H1 (cell line): Measurements from ENCODE around the gene SHQ1. TPM values are rescaled to one million over a fixed set of nuclear protein-coding genes. Genes with fewer than 3 reads are reported as not detected.

Experiments used
- CTCF ChIA-PET: fragments of 300-600 bp; sonication (Branson Sonifier 250); formaldehyde crosslinking; loops from one replicate; lab custom pipeline; 2021; ENCODE audit not compliant: partially characterized antibody; lab: Charles Lee
- POLR2A ChIA-PET: fragments of 300-600 bp; sonication (Branson Sonifier 250); formaldehyde crosslinking; loops from one replicate; lab custom pipeline; 2021; ENCODE audit warnings: inconsistent platforms; ENCODE audit not compliant: partially characterized antibody; lab: Charles Lee
- DNase-seq, 2 experiments: peaks; one replicate each; pipeline versions ENCODE4 v3.0.0 to v3.0.0-alpha.2; 2010 to 2022; ENCODE audit warnings: low spot score in 2 of 2, low read depth in 1 of 2, mixed read lengths in 1 of 2
- FAIRE-seq: peaks from 2 replicates; lab custom pipeline; 2011; peaks lifted over from hg19 to GRCh38; lab: Jason Lieb, UNC
- H2AFZ ChIP-seq: 2 replicates; pipeline ENCODE4 v1.8.1; 2012; ENCODE audit warnings: low read length, inconsistent platforms
- H2AK5ac ChIP-seq: 2 replicates; pipeline ENCODE4 v1.6.1; 2013; ENCODE audit warnings: low read depth, low read length
- H2BK120ac ChIP-seq: replicated peaks from 2 replicates; pipeline ENCODE3; 2013; ENCODE audit warnings: low read depth, low read length, inconsistent platforms
- H2BK12ac ChIP-seq: 2 replicates; pipeline ENCODE4 v1.6.1; 2013; ENCODE audit warnings: low read depth, low read length
- H2BK15ac ChIP-seq: 2 replicates; pipeline ENCODE4 v1.6.1; 2013; ENCODE audit warnings: low read length
- H2BK20ac ChIP-seq: 2 replicates; pipeline ENCODE4 v1.6.1; 2013; ENCODE audit warnings: low read length
- H2BK5ac ChIP-seq: 2 replicates; pipeline ENCODE4 v1.6.1; 2013; ENCODE audit warnings: low read depth, low read length
- H3K14ac ChIP-seq: 2 replicates; pipeline ENCODE4 v1.6.1; 2013; ENCODE audit warnings: inconsistent platforms; ENCODE audit not compliant: insufficient read length
- H3K18ac ChIP-seq: 2 replicates; pipeline ENCODE4 v1.6.1; 2013; ENCODE audit warnings: low read length; ENCODE audit errors: extremely low read depth
- H3K23ac ChIP-seq: 2 replicates; pipeline ENCODE4 v1.6.1; 2013; ENCODE audit warnings: inconsistent platforms; ENCODE audit not compliant: insufficient read length
- H3K23me2 ChIP-seq: 2 replicates; pipeline ENCODE4 v1.6.1; 2013; ENCODE audit warnings: low read depth, low read length
- H3K27ac ChIP-seq: 2 replicates; pipeline ENCODE4 v1.6.1; 2011; ENCODE audit warnings: low read depth, low read length, inconsistent platforms
- H3K27me3 ChIP-seq, 4 experiments: replicated peaks in 1 of 4; 1 replicate in 1 of 4; 2 replicates in 3 of 4; pipeline versions ENCODE4 v1.6.1 to v1.8.1; 2011 to 2013; ENCODE audit warnings: low read length in 3 of 4, mild to moderate bottlenecking in 3 of 4, inconsistent platforms in 2 of 4, mixed read lengths in 2 of 4, moderate library complexity in 1 of 4; ENCODE audit not compliant: control insufficient read depth in 3 of 4, insufficient read depth in 3 of 4; ENCODE audit errors: extremely low read depth in 1 of 4
- H3K36me3 ChIP-seq, 4 experiments: 2 replicates each; pipeline versions ENCODE4 v1.6.1 to v1.8.1; 2011 to 2013; ENCODE audit warnings: mild to moderate bottlenecking in 4 of 4, low read length in 3 of 4, moderate library complexity in 2 of 4, control low read depth in 1 of 4, inconsistent platforms in 1 of 4; ENCODE audit not compliant: insufficient read depth in 4 of 4, control insufficient read depth in 2 of 4
- H3K4ac ChIP-seq: replicated peaks from 2 replicates; pipeline ENCODE3; 2013; ENCODE audit warnings: low read length, low read depth, mixed read lengths, inconsistent platforms; ENCODE audit not compliant: insufficient read length
- H3K4me1 ChIP-seq, 4 experiments: replicated peaks in 1 of 4; 1 replicate in 1 of 4; 2 replicates in 3 of 4; pipeline versions ENCODE4 v1.6.1 to v1.8.1; 2011 to 2013; ENCODE audit warnings: low read length in 3 of 4, inconsistent platforms in 2 of 4, mixed read lengths in 1 of 4; ENCODE audit not compliant: insufficient read depth in 4 of 4, control insufficient read depth in 3 of 4
- H3K4me2 ChIP-seq, 2 experiments: 2 replicates each; pipeline versions ENCODE4 v1.6.1 to v1.8.1; 2011 to 2013; ENCODE audit warnings: low read depth in 2 of 2, low read length in 2 of 2, control low read depth in 1 of 2, inconsistent platforms in 1 of 2, mild to moderate bottlenecking in 1 of 2; ENCODE audit not compliant: insufficient read depth in 1 of 2
- H3K4me3 ChIP-seq, 4 experiments: fragments of 200-600, 300-600 bp in 1 of 4; sonication (generic), shearing (Covaris generic), sonication (Bioruptor Twin) in 1 of 4; 2 replicates each; pipeline versions ENCODE4 v1.5.1 to v1.8.1; 2011 to 2016; ENCODE audit warnings: low read length in 4 of 4, low read depth in 3 of 4, control low read depth in 2 of 4, inconsistent platforms in 2 of 4, mild to moderate bottlenecking in 2 of 4, mixed read lengths in 1 of 4, moderate library complexity in 1 of 4; ENCODE audit not compliant: insufficient read depth in 2 of 4; ENCODE audit errors: extremely low read depth in 1 of 4
- H3K56ac ChIP-seq: replicated peaks from 2 replicates; pipeline ENCODE3; 2013; ENCODE audit warnings: low read depth, mild to moderate bottlenecking, mixed read lengths, low read length, inconsistent platforms; ENCODE audit not compliant: insufficient read length
- H3K79me1 ChIP-seq: 2 replicates; pipeline ENCODE4 v1.6.1; 2013; ENCODE audit warnings: low read depth, low read length, control low read depth
- H3K79me2 ChIP-seq, 2 experiments: 2 replicates each; pipeline versions ENCODE4 v1.6.1 to v1.8.1; 2012 to 2013; ENCODE audit warnings: low read length in 2 of 2, mild to moderate bottlenecking in 2 of 2, inconsistent platforms in 1 of 2; ENCODE audit not compliant: insufficient read depth in 2 of 2, control insufficient read depth in 1 of 2
- H3K9ac ChIP-seq, 4 experiments: replicated peaks in 1 of 4; 1 replicate in 1 of 4; 2 replicates in 3 of 4; pipeline versions ENCODE4 v1.6.1 to v1.8.1; 2011 to 2013; ENCODE audit warnings: low read depth in 3 of 4, low read length in 3 of 4, control low read depth in 2 of 4, mild to moderate bottlenecking in 2 of 4, moderate library complexity in 2 of 4, inconsistent platforms in 1 of 4; ENCODE audit errors: extremely low read depth in 1 of 4
- H3K9me3 ChIP-seq, 2 experiments: 2 replicates each; pipeline versions ENCODE4 v1.6.1 to v1.8.1; 2012 to 2013; ENCODE audit warnings: mild to moderate bottlenecking in 2 of 2, moderate library complexity in 2 of 2, control low read depth in 1 of 2, inconsistent platforms in 1 of 2, low read depth in 1 of 2, low read length in 1 of 2, mixed read lengths in 1 of 2; ENCODE audit not compliant: insufficient read depth in 2 of 2
- H4K20me1 ChIP-seq, 2 experiments: replicated peaks in 1 of 2; 2 replicates each; pipeline versions ENCODE3 to v1.8.1; 2011 to 2013; ENCODE audit warnings: inconsistent platforms in 2 of 2, low read length in 2 of 2, mild to moderate bottlenecking in 1 of 2; ENCODE audit not compliant: insufficient read depth in 2 of 2, control insufficient read depth in 1 of 2
- H4K5ac ChIP-seq: 2 replicates; pipeline ENCODE4 v1.6.1; 2013; ENCODE audit warnings: low read length, low read depth, mixed read lengths, inconsistent platforms; ENCODE audit not compliant: insufficient read length
- H4K8ac ChIP-seq: 2 replicates; pipeline ENCODE4 v1.8.0; 2013; ENCODE audit warnings: mild to moderate bottlenecking, moderate library complexity, low read length, inconsistent platforms; ENCODE audit not compliant: insufficient read depth; ENCODE audit errors: extremely low read depth
- H4K91ac ChIP-seq: replicated peaks from 2 replicates; pipeline ENCODE3; 2013; ENCODE audit warnings: low read length, mixed read lengths, inconsistent platforms; ENCODE audit not compliant: insufficient read length
- BACH1 ChIP-seq: IDR thresholded peaks from 2 replicates; pipeline ENCODE4 v1.6.1; 2012; ENCODE audit warnings: low read length, improper control_type of control experiment
- CTBP2 ChIP-seq: IDR thresholded peaks from 2 replicates; pipeline ENCODE4 v1.7.0; 2011; ENCODE audit warnings: borderline replicate concordance, mild to moderate bottlenecking, moderate library complexity, mixed read lengths, low read length; ENCODE audit not compliant: insufficient read depth, insufficient read length
- CTCF ChIP-seq, 3 experiments: IDR thresholded peaks; 1 replicate in 2 of 3; 2 replicates in 1 of 3; pipeline versions ENCODE4 v1.5.1 to v1.6.1; 2011; ENCODE audit warnings: low read length in 3 of 3, mild to moderate bottlenecking in 3 of 3, inconsistent platforms in 2 of 3, low read depth in 1 of 3, moderate library complexity in 1 of 3; ENCODE audit not compliant: insufficient read depth in 1 of 3; ENCODE audit errors: control extremely low read depth in 1 of 3
- GABPA ChIP-seq: IDR thresholded peaks from 2 replicates; pipeline ENCODE4 v1.6.1; 2011; ENCODE audit warnings: mild to moderate bottlenecking, low read length, moderate library complexity, borderline replicate concordance; ENCODE audit not compliant: insufficient read depth
- HDAC2 ChIP-seq, 2 experiments: fragments of 300-600 bp in 1 of 2; sonication (generic) in 1 of 2; IDR thresholded peaks; 2 replicates each; pipeline ENCODE4 v1.6.1; 2011 to 2012; ENCODE audit warnings: low read depth in 2 of 2, low read length in 2 of 2, mild to moderate bottlenecking in 2 of 2, moderate library complexity in 2 of 2, borderline replicate concordance in 1 of 2, inconsistent platforms in 1 of 2
- RBBP5 ChIP-seq: IDR thresholded peaks from 2 replicates; pipeline ENCODE4 v1.7.1; 2012; ENCODE audit warnings: low read depth, mild to moderate bottlenecking, inconsistent platforms, low read length, moderate library complexity, borderline replicate concordance
- SUZ12 ChIP-seq: fragments of 200-600 bp; sonication (generic); IDR thresholded peaks from 2 replicates; pipeline ENCODE4 v1.6.1; 2012; ENCODE audit warnings: mild to moderate bottlenecking, inconsistent platforms, low read length, moderate library complexity, mixed read lengths
- WGBS, 2 experiments: shearing (Covaris generic) in 1 of 2; methylation state at CpG; one replicate each; pipeline versions ENCODE4 v1.1.6 to v1.1.7; 2013 to 2015; ENCODE audit warnings: low lambda C conversion rate in 2 of 2, mixed read lengths in 2 of 2, inconsistent platforms in 1 of 2, low coverage in 1 of 2, missing lambda C conversion rate in 1 of 2; ENCODE audit not compliant: insufficient replicate concordance in 2 of 2, insufficient coverage in 1 of 2, insufficient read length in 1 of 2; ENCODE audit errors: extremely low coverage in 1 of 2, missing lambda C conversion rate in 1 of 2; 5-methylcytosine and 5-hydroxymethylcytosine counted together
- polyA plus RNA-seq, 7 experiments: library from polyadenylated mRNA; depleted of rRNA in 3 of 7; stranded (reverse) in 5 of 7; unstranded in 2 of 7; fragments of >200 nt in 5 of 7; fragments of 200-250 nt in 2 of 7; gene quantifications; 1 replicate in 5 of 7; 2 replicates in 1 of 7; 4 replicates in 1 of 7; pipeline versions ENCODE4 v1.2.1 to v1.2.3, GENCODE V29; 2011 to 2013; ENCODE audit warnings: missing spikeins in 2 of 7, mixed read lengths in 2 of 7
- total RNA-seq: library from RNA; stranded (reverse); fragmentation: NEBNext Ultra II Directional; extraction: Animal tissue kit (Norgen Biotek cat#: 25700); gene quantifications from 2 replicates; pipeline ENCODE4 v1.2.1, GENCODE V29; 2021

The SHQ1 gene
- total and polyA plus RNA-seq, 2 of the 8 experiments (the other 6 are each of a cell fraction or from before 2014, with no cell fraction given) = 10.7 to 34.4 TPM

- POLR2A ChIA-PET = interaction anchor here (1.4 to 2.4 kb wide), 2 partner anchors 16 to 31 kb away, joined by 4 to 9 read pairs; no protein-coding TSS in a partner anchor
- DNase-seq = peak in 1 of 2 experiments; percentile 82
- 40% methylated on average over 20 of the region's 53 CpGs; no CpG with 5 or more reads in 1 of the 2 experiments for WGBS, 2 experiments
- TF ChIP-seq CTBP2 = no peak
- no peak for TF ChIP-seq HDAC2 (IDR thresholded peaks at IDR 0.05; ENCODE audit: borderline replicate concordance in 1 of 2, low read depth in 2 of 2, low read length in 2 of 2)
- no peak for TF ChIP-seq RBBP5
- no peak for TF ChIP-seq BACH1
- TF ChIP-seq SUZ12 = 0 out of 2 replicates have a peak, but pooled peaks have one; percentile 17
- 0 out of 4 replicates have a peak, but pooled peaks of 1 of the 3 experiments have one; percentile 8 for TF ChIP-seq CTCF (IDR thresholded peaks at IDR 0.05; ENCODE audit: control extremely low read depth in 1 of 3, insufficient read depth in 1 of 3, low read depth in 1 of 3, low read length in 3 of 3)
- TF ChIP-seq GABPA = no peak
These were observed 109.3 kb downstream of the SHQ1 start for GRCh38 chr3:72738752-72739530.

More at GRCh38 chr3:72738752-72739530, 109.3 kb downstream of the SHQ1 start:
- Histone ChIP-seq H3K79me1 (no peaks in the 10 kb centered on the region), H3K4me3 (peak overlapping the region; percentile 29 to 60 (median 38)), H2AK5ac (no peak overlapping the region), H3K18ac (peak overlapping the region; percentile 93), H2BK12ac (peak overlapping the region; percentile 75; the same call in 1 of the 2 replicates), H3K27ac (no peak overlapping the region), H3K9ac (peak overlapping the region in 1 of 4 experiments; percentile 37; a peak in 4 of 7 replicates), H2BK20ac (no peak overlapping the region), H3K36me3 (no peaks in the 10 kb centered on the region), H3K23me2 (peaks cover 7% of the 10 kb centered on the region; the same call in 1 of the 2 replicates), H3K9me3 (peaks cover 5 to 6% of the 10 kb centered on the region in 2 experiments; a peak in 1 of 4 replicates), H3K14ac (no peak overlapping the region), H3K4ac (no peak overlapping the region), H3K27me3 (peaks cover 0 to 14% (median 13%) of the 10 kb centered on the region in 4 experiments; a peak in 5 of 7 replicates), H4K20me1 (no peaks in the 10 kb centered on the region), H3K79me2 (no peaks in the 10 kb centered on the region), H4K8ac (peak overlapping the region; percentile 88), H4K5ac (no peak overlapping the region), H3K56ac (no peak overlapping the region), H4K91ac (peak overlapping the region; percentile 84), H2AFZ (peak overlapping the region; percentile 98), H3K23ac (no peak overlapping the region), H2BK120ac (no peak overlapping the region), H3K4me1 (peaks cover 5 to 13% (median 5%) of the 10 kb centered on the region in 4 experiments), H3K4me2 (peak overlapping the region; percentile 82 to 84), H2BK5ac (no peak overlapping the region), H2BK15ac (peak overlapping the region; percentile 7; the same call in 1 of the 2 replicates)
- no peak for FAIRE-seq
- CTCF ChIA-PET = interaction anchor here (0.6 to 2.2 kb wide), 8 partner anchors 13 to 364 kb away, joined by 3 to 9 read pairs (median 4); no protein-coding TSS in a partner anchor
